ENCODE measurements around the gene ROS1.

The ROS1 gene

DNA sequence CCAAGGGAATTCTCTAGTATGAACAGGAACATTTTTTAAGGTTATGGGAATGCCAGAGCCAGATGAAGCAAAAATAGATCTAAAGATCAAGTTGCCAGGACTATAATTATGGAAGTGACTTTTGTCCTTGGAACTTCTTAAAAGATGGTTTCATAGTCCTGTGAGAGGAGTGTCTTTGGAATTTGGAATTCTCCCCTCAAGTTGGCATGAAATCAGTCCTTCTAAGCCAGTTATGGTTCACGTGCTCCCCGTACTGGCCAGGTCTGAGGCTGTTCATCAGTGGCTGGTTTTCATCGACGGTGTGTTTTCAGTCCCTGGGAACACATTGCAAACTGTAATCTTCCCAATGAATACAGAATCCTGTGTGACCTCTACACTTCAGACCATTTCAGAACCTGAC, 97.2 kb downstream of the ROS1 start:
- no peak overlapping the region for H2AFZ ChIP-seq (ENCODE audit: low read depth, low read length)
- TF ChIP-seq, protein P1, sequence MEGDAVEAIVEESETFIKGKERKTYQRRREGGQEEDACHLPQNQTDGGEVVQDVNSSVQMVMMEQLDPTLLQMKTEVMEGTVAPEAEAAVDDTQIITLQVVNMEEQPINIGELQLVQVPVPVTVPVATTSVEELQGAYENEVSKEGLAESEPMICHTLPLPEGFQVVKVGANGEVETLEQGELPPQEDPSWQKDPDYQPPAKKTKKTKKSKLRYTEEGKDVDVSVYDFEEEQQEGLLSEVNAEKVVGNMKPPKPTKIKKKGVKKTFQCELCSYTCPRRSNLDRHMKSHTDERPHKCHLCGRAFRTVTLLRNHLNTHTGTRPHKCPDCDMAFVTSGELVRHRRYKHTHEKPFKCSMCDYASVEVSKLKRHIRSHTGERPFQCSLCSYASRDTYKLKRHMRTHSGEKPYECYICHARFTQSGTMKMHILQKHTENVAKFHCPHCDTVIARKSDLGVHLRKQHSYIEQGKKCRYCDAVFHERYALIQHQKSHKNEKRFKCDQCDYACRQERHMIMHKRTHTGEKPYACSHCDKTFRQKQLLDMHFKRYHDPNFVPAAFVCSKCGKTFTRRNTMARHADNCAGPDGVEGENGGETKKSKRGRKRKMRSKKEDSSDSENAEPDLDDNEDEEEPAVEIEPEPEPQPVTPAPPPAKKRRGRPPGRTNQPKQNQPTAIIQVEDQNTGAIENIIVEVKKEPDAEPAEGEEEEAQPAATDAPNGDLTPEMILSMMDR (IDR thresholded peaks at IDR 0.05; ENCODE audit: low read depth, low read length): no peak
- no peak for TF ChIP-seq EZH2phosphoT487 (IDR thresholded peaks at IDR 0.05; ENCODE audit: low read depth)
- H3K27ac ChIP-seq (ENCODE audit: low read length): no peak overlapping the region
- H3K4me3 ChIP-seq (ENCODE audit: low read length): no peak overlapping the region
- H3K36me3 ChIP-seq (replicated peaks; ENCODE audit: low read depth, low read length): no peaks in the 10 kb centered on the region
- no peak overlapping the region for H3K4me2 ChIP-seq (ENCODE audit: low read length)
- H3K4me1 ChIP-seq (ENCODE audit: low read length): no peaks in the 10 kb centered on the region
- H4K20me1 ChIP-seq (ENCODE audit: insufficient read depth, low read length): no peaks in the 10 kb centered on the region
- no peaks in the 10 kb centered on the region for H3K9me3 ChIP-seq (ENCODE audit: insufficient read depth, low read length)
- no peaks in the 10 kb centered on the region for H3K79me2 ChIP-seq (ENCODE audit: low read length)
- no peaks in the 10 kb centered on the region for H3K27me3 ChIP-seq (ENCODE audit: low read depth, low read length)
- H3K9ac ChIP-seq (ENCODE audit: low read length): no peak overlapping the region

GRCh38 chr6:117328005-117328389, 97.7 kb downstream of the ROS1 start:
- TF ChIP-seq, protein P1 (IDR thresholded peaks at IDR 0.05; ENCODE audit: low read depth, low read length): no peak
- TF ChIP-seq EZH2phosphoT487 (IDR thresholded peaks at IDR 0.05; ENCODE audit: low read depth): no peak
- no peaks in the 10 kb centered on the region for H3K9me3 ChIP-seq (ENCODE audit: insufficient read depth, low read length)

GRCh38 chr6:117327149-117328004, 98.4 kb downstream of the ROS1 start:
- Histone ChIP-seq H3K4me3 (ENCODE audit: low read length) (no peak overlapping the region), H4K20me1 (ENCODE audit: insufficient read depth, low read length) (no peaks in the 10 kb centered on the region), H3K4me2 (ENCODE audit: low read length) (no peak overlapping the region), H3K9me3 (ENCODE audit: insufficient read depth, low read length) (no peaks in the 10 kb centered on the region), H3K4me1 (ENCODE audit: low read length) (no peaks in the 10 kb centered on the region), H3K36me3 (replicated peaks; ENCODE audit: low read depth, low read length) (no peaks in the 10 kb centered on the region), H3K27me3 (ENCODE audit: low read depth, low read length) (no peaks in the 10 kb centered on the region), H2AFZ (ENCODE audit: low read depth, low read length) (no peak overlapping the region), H3K79me2 (ENCODE audit: low read length) (no peaks in the 10 kb centered on the region), H3K9ac (ENCODE audit: low read length) (no peak overlapping the region), H3K27ac (ENCODE audit: low read length) (no peak overlapping the region)
- no peak for TF ChIP-seq EZH2phosphoT487 (IDR thresholded peaks at IDR 0.05; ENCODE audit: low read depth)
- TF ChIP-seq, protein P1 (IDR thresholded peaks at IDR 0.05; ENCODE audit: low read depth, low read length): no peak

More at GRCh38 chr6:117328005-117328389, 97.7 kb downstream of the ROS1 start:
- Histone ChIP-seq H3K27ac (ENCODE audit: low read length) (no peak overlapping the region), H3K79me2 (ENCODE audit: low read length) (no peaks in the 10 kb centered on the region), H3K9ac (ENCODE audit: low read length) (no peak overlapping the region), H3K27me3 (ENCODE audit: low read depth, low read length) (no peaks in the 10 kb centered on the region), H3K4me1 (ENCODE audit: low read length) (no peaks in the 10 kb centered on the region), H4K20me1 (ENCODE audit: insufficient read depth, low read length) (no peaks in the 10 kb centered on the region), H3K4me2 (ENCODE audit: low read length) (no peak overlapping the region), H2AFZ (ENCODE audit: low read depth, low read length) (no peak overlapping the region), H3K4me3 (ENCODE audit: low read length) (no peak overlapping the region), H3K36me3 (replicated peaks; ENCODE audit: low read depth, low read length) (no peaks in the 10 kb centered on the region)

DNA sequence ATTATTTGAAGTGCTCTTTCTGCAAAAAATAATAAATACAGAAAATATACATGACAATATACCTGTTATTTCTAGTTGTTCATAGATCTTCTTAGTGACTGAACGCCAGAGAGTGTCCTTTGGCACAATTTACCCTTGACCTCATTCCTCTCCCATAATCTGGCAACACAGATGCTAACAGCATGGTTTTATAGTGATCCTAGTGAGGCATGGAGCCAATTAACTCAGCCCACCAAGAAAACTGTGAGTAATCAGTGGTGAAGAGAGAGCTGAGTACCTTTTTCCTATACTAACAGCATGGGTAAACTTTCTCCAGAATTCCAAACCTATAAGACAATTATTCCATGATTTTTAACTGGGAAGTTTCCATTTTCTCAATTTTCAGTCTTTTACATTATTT, 99.3 kb downstream of the ROS1 start:
- no peak overlapping the region for H3K4me2 ChIP-seq (ENCODE audit: low read length)
- no peaks in the 10 kb centered on the region for H3K79me2 ChIP-seq (ENCODE audit: low read length)
- no peak overlapping the region for H2AFZ ChIP-seq (ENCODE audit: low read depth, low read length)
- no peaks in the 10 kb centered on the region for H3K36me3 ChIP-seq (replicated peaks; ENCODE audit: low read depth, low read length)
- H3K9me3 ChIP-seq (ENCODE audit: insufficient read depth, low read length): no peaks in the 10 kb centered on the region
- H3K4me1 ChIP-seq (ENCODE audit: low read length): no peaks in the 10 kb centered on the region
- no peaks in the 10 kb centered on the region for H4K20me1 ChIP-seq (ENCODE audit: insufficient read depth, low read length)
- H3K27ac ChIP-seq (ENCODE audit: low read length): no peak overlapping the region
- no peak for TF ChIP-seq EZH2phosphoT487 (IDR thresholded peaks at IDR 0.05; ENCODE audit: low read depth)
- TF ChIP-seq, protein P1 (IDR thresholded peaks at IDR 0.05; ENCODE audit: low read depth, low read length): no peak
- no peaks in the 10 kb centered on the region for H3K27me3 ChIP-seq (ENCODE audit: low read depth, low read length)
- no peak overlapping the region for H3K9ac ChIP-seq (ENCODE audit: low read length)
- no peak overlapping the region for H3K4me3 ChIP-seq (ENCODE audit: low read length)

All from OCI-LY3 (cell line).